ENCODE results near the gene AFM. TPM values are rescaled to one million over a fixed set of nuclear protein-coding genes. Genes with fewer than 3 reads are reported as not detected.

AFM gene
- total and polyA plus RNA-seq, 2 of the 8 experiments (the other 6 are each of a cell fraction or from before 2014, with no cell fraction given): not detected

DNA sequence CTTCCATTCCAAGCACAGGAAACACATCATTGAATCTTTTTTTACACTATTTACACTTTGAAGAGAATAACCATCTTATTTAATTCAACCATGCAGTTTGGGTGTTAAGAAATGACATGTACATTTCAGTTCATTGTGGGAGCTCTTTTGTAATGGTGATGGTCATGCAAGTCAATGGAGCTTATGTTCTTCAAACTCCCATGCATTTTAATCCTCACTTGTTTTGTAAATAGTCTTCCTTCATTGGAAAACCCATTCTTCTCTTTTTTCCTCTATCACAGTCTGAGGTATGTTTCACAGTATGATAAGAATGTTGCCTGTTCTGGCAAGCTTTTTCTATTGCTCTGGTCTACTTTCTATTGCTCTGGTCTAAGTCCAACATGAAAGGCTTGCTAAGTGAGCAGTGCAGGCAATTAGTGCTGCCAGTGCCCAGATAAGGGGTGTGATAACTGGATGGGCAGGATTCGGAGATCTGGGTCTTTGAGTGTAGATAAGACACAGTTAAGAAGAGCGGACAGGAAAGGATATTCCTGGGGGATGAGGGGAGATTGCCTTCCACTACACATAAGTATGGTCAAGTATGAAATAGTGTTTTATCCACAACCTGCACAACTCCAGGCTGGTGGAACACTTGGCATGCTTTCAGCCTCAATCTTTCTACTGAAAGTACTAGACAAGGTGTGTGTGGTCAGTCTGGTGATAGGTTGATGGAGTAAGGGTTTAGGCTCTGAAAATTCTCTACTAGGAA lies 28.4 kb upstream of the AFM start (continued):
- TF ChIP-seq CHD7 (IDR thresholded peaks at IDR 0.05; ENCODE audit: insufficient replicate concordance, low read length) (peak; percentile 79), ASH2L (IDR thresholded peaks at IDR 0.05; ENCODE audit: low read length) (peak; percentile 64), HDAC2 (IDR thresholded peaks at IDR 0.05; ENCODE audit: borderline replicate concordance in 1 of 2, low read depth in 2 of 2, low read length in 2 of 2) (peak in 1 of 2 experiments; percentile 51; a peak in 1 of 4 replicates), KDM5A (IDR thresholded peaks at IDR 0.05; ENCODE audit: low read length) (no peak), BCL11A (IDR thresholded peaks at IDR 0.05; ENCODE audit: low read depth in 2 of 2, low read length in 2 of 2) (peak in 1 of 2 experiments; percentile 54), ATF2 (IDR thresholded peaks at IDR 0.05; ENCODE audit: low read length) (no peak), RAD21 (IDR thresholded peaks at IDR 0.05 in 1 of 2, conservative IDR thresholded peaks at IDR 0.05 in 1 of 2; ENCODE audit: low read depth in 2 of 2, low read length in 2 of 2) (no peak)
